Mesendoderm (in vitro differentiated cells): ENCODE results near the gene SLC25A12.

Experiments
- DNase-seq: peaks from one replicate; pipeline ENCODE4 v3.0.0; 2013
- H2AK5ac ChIP-seq: 2 replicates; pipeline ENCODE4 v1.6.1; 2013; ENCODE audit warnings: low read length, inconsistent platforms
- H2BK120ac ChIP-seq: 2 replicates; pipeline ENCODE4 v1.6.1; 2013; ENCODE audit warnings: low read depth, mild to moderate bottlenecking, low read length, moderate library complexity, mixed read lengths
- H2BK15ac ChIP-seq: replicated peaks from 2 replicates; pipeline ENCODE4 v1.6.1; 2013; ENCODE audit warnings: low read depth, mild to moderate bottlenecking, moderate library complexity
- H2BK5ac ChIP-seq: 2 replicates; pipeline ENCODE4 v1.6.1; 2013; ENCODE audit warnings: low read length, inconsistent platforms
- H3K18ac ChIP-seq: 2 replicates; pipeline ENCODE4 v1.6.1; 2013; ENCODE audit warnings: mild to moderate bottlenecking, low read length, mixed read lengths
- H3K23ac ChIP-seq: one replicate; pipeline ENCODE4 v1.6.1; 2013; ENCODE audit warnings: low read length
- H3K27ac ChIP-seq: 2 replicates; pipeline ENCODE4 v1.5.1; 2013; ENCODE audit warnings: low read depth, mild to moderate bottlenecking, inconsistent platforms, low read length, moderate library complexity
- H3K27me3 ChIP-seq: 2 replicates; pipeline ENCODE4 v1.6.1; 2013; ENCODE audit warnings: low read length, control low read depth, mild to moderate bottlenecking, inconsistent platforms; ENCODE audit not compliant: insufficient read depth, poor library complexity
- H3K36me3 ChIP-seq: 2 replicates; pipeline ENCODE4 v1.6.1; 2013; ENCODE audit warnings: low read length, inconsistent platforms; ENCODE audit not compliant: control insufficient read depth, insufficient read depth
- H3K4ac ChIP-seq: one replicate; pipeline ENCODE4 v1.6.1; 2013; ENCODE audit warnings: low read depth, mild to moderate bottlenecking, low read length, moderate library complexity
- H3K4me1 ChIP-seq: 2 replicates; pipeline ENCODE4 v1.6.1; 2013; ENCODE audit warnings: low read depth, low read length, inconsistent platforms; ENCODE audit not compliant: control insufficient read depth
- H3K4me2 ChIP-seq: 2 replicates; pipeline ENCODE4 v1.6.1; 2013; ENCODE audit warnings: low read length
- H3K4me3 ChIP-seq: 2 replicates; pipeline ENCODE4 v1.5.1; 2013; ENCODE audit warnings: mild to moderate bottlenecking, low read length
- H3K56ac ChIP-seq: one replicate; pipeline ENCODE4 v1.6.1; 2013; ENCODE audit warnings: low read length
- H3K79me1 ChIP-seq: 2 replicates; pipeline ENCODE4 v1.6.1; 2013; ENCODE audit warnings: low read length, inconsistent platforms
- H3K79me2 ChIP-seq: 2 replicates; pipeline ENCODE4 v1.6.1; 2013; ENCODE audit warnings: mild to moderate bottlenecking, low read length; ENCODE audit not compliant: control insufficient read depth, insufficient read depth
- H3K9ac ChIP-seq: 2 replicates; pipeline ENCODE4 v1.6.1; 2013; ENCODE audit warnings: low read length, inconsistent platforms
- H4K5ac ChIP-seq: one replicate; pipeline ENCODE4 v1.6.1; 2013; ENCODE audit warnings: low read length
- H4K8ac ChIP-seq: one replicate; pipeline ENCODE4 v1.6.1; 2013; ENCODE audit warnings: low read depth, mild to moderate bottlenecking, control low read depth, low read length, moderate library complexity
- WGBS: extraction: QIAGEN DNeasy Blood & Tissue Kit; methylation state at CpG from one replicate; pipeline ENCODE4 v1.1.7; 2013; ENCODE audit warnings: low lambda C conversion rate, missing lambda C conversion rate; ENCODE audit not compliant: insufficient coverage; ENCODE audit errors: extremely low coverage; 5-methylcytosine and 5-hydroxymethylcytosine counted together

Gene SLC25A12

DNA sequence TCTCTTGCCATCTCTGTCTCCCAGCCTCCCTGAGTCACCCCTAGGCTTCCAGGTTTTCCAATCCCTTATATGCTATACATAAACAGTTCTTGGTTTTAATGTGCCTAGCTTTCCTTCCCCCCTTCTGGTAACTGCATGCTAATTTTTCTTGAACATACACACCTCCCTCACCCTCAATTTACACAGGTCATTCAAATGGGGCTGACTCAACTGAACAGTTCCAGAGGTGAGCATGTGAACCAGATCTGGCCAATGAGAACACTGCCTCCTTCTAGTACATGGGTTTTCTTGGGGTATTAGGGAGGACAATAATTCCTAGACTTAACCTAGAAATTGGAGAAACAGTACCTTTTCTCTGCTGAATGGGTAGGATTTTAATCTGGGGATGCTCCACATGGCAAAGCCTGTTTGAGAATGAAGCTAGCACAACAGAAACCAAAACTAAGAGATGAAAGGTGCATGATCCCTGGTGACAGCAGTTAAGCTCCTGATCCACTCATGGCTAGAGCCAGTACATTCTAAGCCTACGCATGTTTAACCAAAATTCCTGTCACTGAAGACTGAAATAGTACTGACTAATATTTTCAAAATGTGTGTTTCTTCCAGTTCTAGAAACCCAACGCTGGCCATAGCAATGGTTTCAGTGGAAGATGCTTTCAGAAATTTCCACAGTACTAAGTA lies 11.8 kb downstream of the SLC25A12 start:
- no peaks in the 10 kb centered on the region for H3K4me1 ChIP-seq
- H3K79me2 ChIP-seq: no peaks in the 10 kb centered on the region
- H4K8ac ChIP-seq: no peak overlapping the region
- H3K18ac ChIP-seq: no peak overlapping the region
- H4K5ac ChIP-seq: no peak overlapping the region
- no CpG with 5 or more reads among the region's 2 CpGs for WGBS
- H3K27ac ChIP-seq: no peak overlapping the region
- no peaks in the 10 kb centered on the region for H3K36me3 ChIP-seq
- no peak overlapping the region for H3K4me3 ChIP-seq
- no peak overlapping the region for H3K9ac ChIP-seq
- no peak overlapping the region for H3K4me2 ChIP-seq
- no peak overlapping the region for H3K56ac ChIP-seq
- no peak overlapping the region for H2AK5ac ChIP-seq
- H3K4ac ChIP-seq: no peak overlapping the region
- H3K23ac ChIP-seq: no peak overlapping the region
- no peak overlapping the region for H2BK5ac ChIP-seq
- H3K79me1 ChIP-seq: no peaks in the 10 kb centered on the region
- no peak overlapping the region for H2BK120ac ChIP-seq
- no peak for DNase-seq
- H2BK15ac ChIP-seq: no peak overlapping the region
- no peaks in the 10 kb centered on the region for H3K27me3 ChIP-seq

DNA sequence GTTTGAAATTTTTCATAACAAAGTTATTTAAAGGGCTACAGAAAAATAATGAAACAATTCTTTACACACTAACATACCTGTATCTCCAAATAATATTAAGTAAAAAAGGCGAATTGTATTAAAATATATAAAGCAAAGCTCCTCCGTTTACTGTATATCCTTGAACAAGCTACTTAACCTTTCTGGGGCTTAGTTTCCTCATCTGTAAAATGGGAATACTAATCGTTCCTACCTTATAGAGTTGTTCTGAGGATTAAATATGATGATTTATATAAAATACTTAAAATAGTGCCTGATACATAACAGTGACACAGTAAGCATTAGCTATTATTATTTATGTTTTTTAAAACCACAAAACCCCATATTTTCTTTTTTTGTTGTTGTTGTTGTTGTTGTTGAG lies 13.3 kb downstream of the SLC25A12 start:
- H3K27me3 ChIP-seq: no peaks in the 10 kb centered on the region
- WGBS: no CpG with 5 or more reads among the region's 3 CpGs
- no peak for DNase-seq

DNA sequence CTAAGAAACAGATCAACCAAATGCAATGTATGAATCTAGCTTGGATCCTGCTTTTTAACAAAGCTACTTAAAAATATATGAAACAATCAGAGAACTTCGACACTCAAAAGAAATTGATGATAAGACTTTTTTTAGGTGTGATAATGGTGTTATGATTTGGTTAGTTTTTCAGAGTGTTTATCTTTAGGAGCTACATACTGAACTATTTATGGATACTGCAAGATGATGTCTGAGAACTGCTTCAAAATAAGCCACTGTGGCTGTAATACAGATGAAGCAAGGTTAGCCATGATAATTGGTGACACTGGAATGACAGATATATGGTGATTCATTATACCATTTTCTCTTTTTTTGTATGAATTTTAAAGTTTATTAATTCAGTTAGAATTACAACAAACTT lies 14.2 kb downstream of the SLC25A12 start:
- H3K18ac ChIP-seq: no peak overlapping the region
- H2AK5ac ChIP-seq: no peak overlapping the region
- H4K8ac ChIP-seq: no peak overlapping the region
- no peak overlapping the region for H2BK120ac ChIP-seq
- WGBS: no CpG with 5 or more reads among the region's 1 CpG
- H3K4me3 ChIP-seq: no peak overlapping the region
- H2BK15ac ChIP-seq: no peak overlapping the region
- no peak for DNase-seq
- H3K9ac ChIP-seq: no peak overlapping the region
- H3K23ac ChIP-seq: no peak overlapping the region
- no peak overlapping the region for H3K56ac ChIP-seq
- no peak overlapping the region for H3K27ac ChIP-seq
- no peaks in the 10 kb centered on the region for H3K4me1 ChIP-seq
- no peaks in the 10 kb centered on the region for H3K79me2 ChIP-seq
- H3K36me3 ChIP-seq: no peaks in the 10 kb centered on the region
- H3K79me1 ChIP-seq: no peaks in the 10 kb centered on the region
- no peak overlapping the region for H4K5ac ChIP-seq
- no peak overlapping the region for H2BK5ac ChIP-seq
- no peak overlapping the region for H3K4me2 ChIP-seq
- no peak overlapping the region for H3K4ac ChIP-seq
- no peaks in the 10 kb centered on the region for H3K27me3 ChIP-seq

More for the DNA sequence above, 13.3 kb downstream of the SLC25A12 start:
- Histone ChIP-seq H3K9ac (no peak overlapping the region), H3K27ac (no peak overlapping the region), H3K4ac (no peak overlapping the region), H3K56ac (no peak overlapping the region), H2AK5ac (no peak overlapping the region), H2BK5ac (no peak overlapping the region), H4K8ac (no peak overlapping the region), H3K79me1 (no peaks in the 10 kb centered on the region), H4K5ac (no peak overlapping the region), H2BK120ac (no peak overlapping the region), H3K4me3 (no peak overlapping the region), H3K23ac (no peak overlapping the region), H3K4me1 (no peaks in the 10 kb centered on the region), H3K4me2 (no peak overlapping the region), H2BK15ac (no peak overlapping the region), H3K36me3 (no peaks in the 10 kb centered on the region), H3K79me2 (no peaks in the 10 kb centered on the region), H3K18ac (no peak overlapping the region)

DNA sequence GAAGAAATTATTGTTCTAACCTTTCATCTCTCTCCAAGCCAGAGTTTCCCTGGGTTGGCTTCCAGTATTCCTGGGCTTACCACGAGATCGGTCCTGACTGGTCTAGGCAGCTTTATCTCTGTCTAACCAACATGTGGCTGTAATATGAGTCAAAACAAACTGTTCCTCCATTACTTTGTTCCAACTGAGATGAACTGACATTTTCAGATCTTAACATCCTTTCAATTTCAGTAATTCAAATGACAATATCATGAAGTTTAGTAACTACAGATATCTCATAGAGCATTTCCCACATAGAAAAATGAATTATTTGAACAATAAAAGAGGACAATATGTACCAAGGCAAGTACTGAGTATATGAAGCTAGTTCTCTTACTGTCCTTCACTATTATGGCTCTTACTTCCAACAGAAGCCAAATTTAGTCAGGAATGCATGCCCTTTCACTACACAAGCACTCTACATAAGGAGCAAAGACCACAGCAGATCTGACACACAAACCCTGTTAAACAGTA lies 15.5 kb downstream of the SLC25A12 start:
- Histone ChIP-seq H2AK5ac (no peak overlapping the region), H3K36me3 (no peaks in the 10 kb centered on the region), H3K4ac (no peak overlapping the region), H4K5ac (no peak overlapping the region), H2BK5ac (no peak overlapping the region), H3K23ac (no peak overlapping the region), H3K4me3 (no peak overlapping the region), H4K8ac (no peak overlapping the region), H3K9ac (no peak overlapping the region), H3K79me1 (no peaks in the 10 kb centered on the region), H3K56ac (no peak overlapping the region), H3K4me1 (no peaks in the 10 kb centered on the region), H3K79me2 (no peaks in the 10 kb centered on the region), H2BK15ac (no peak overlapping the region), H3K18ac (no peak overlapping the region), H2BK120ac (no peak overlapping the region), H3K4me2 (no peak overlapping the region), H3K27ac (no peak overlapping the region), H3K27me3 (no peaks in the 10 kb centered on the region)
- no CpG with 5 or more reads among the region's 2 CpGs for WGBS
- DNase-seq: no peak

DNA sequence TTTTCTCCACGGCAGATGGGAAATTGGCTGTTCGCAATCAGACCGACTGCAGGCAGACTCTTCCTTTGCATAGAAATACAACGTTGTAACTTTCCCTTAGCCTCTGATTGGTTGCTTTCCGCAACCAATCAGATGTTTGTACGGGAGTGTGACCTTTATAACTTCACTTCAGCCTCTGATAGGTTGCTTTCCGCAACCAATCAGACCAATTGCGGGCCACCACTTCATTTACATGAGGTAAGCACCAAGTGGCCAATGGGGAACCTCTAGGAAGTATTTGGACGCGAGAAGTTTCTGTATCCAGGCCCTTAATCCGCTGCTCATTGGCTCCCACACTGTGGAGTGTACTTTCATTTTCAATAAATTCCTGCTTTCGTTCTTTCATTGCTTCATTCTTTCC lies 19.1 kb downstream of the SLC25A12 start:
- H3K4me1 ChIP-seq: no peaks in the 10 kb centered on the region
- no peak overlapping the region for H3K18ac ChIP-seq
- no peak overlapping the region for H3K23ac ChIP-seq
- no peak overlapping the region for H3K9ac ChIP-seq
- no peak overlapping the region for H2BK120ac ChIP-seq
- no peak overlapping the region for H3K4me3 ChIP-seq
- no peak for DNase-seq
- no peak overlapping the region for H3K4ac ChIP-seq
- H2BK15ac ChIP-seq: no peak overlapping the region
- H3K4me2 ChIP-seq: no peak overlapping the region
- H3K79me1 ChIP-seq: no peaks in the 10 kb centered on the region
- H3K79me2 ChIP-seq: no peaks in the 10 kb centered on the region
- no peak overlapping the region for H2BK5ac ChIP-seq
- H2AK5ac ChIP-seq: no peak overlapping the region
- no peak overlapping the region for H4K5ac ChIP-seq
- no peaks in the 10 kb centered on the region for H3K27me3 ChIP-seq
- H4K8ac ChIP-seq: no peak overlapping the region
- WGBS: no CpG with 5 or more reads among the region's 12 CpGs
- H3K27ac ChIP-seq: no peak overlapping the region
- no peak overlapping the region for H3K56ac ChIP-seq
- H3K36me3 ChIP-seq: no peaks in the 10 kb centered on the region

DNA sequence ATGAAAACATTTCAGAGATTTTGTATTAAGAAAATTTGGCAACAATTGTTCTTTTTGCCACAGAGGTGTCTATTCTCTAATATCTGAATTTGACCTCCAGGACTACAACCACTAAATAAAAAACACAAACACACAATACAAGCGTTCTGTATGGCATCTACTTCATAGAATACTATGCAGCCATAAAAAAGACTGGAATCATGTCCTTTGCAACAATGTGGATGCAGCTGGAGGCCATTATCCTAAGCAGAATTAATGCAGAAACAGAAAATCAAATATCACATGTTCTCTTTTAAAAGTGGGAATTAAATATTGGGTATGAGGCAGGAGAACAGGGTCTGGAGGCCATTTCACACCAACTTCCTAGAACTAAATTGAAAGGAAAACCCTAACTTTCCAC lies 19.5 kb downstream of the SLC25A12 start:
- no peak overlapping the region for H3K9ac ChIP-seq
- no peak overlapping the region for H2BK120ac ChIP-seq
- no peak overlapping the region for H3K27ac ChIP-seq
- H3K18ac ChIP-seq: no peak overlapping the region
- no peak for DNase-seq
- no peaks in the 10 kb centered on the region for H3K79me1 ChIP-seq
- H2AK5ac ChIP-seq: no peak overlapping the region
- H4K8ac ChIP-seq: no peak overlapping the region
- no peaks in the 10 kb centered on the region for H3K79me2 ChIP-seq
- H3K36me3 ChIP-seq: no peaks in the 10 kb centered on the region
- H3K23ac ChIP-seq: no peak overlapping the region
- H3K4ac ChIP-seq: no peak overlapping the region
- no CpG with 5 or more reads among the region's 1 CpG for WGBS
- H3K27me3 ChIP-seq: no peaks in the 10 kb centered on the region
- no peak overlapping the region for H3K56ac ChIP-seq
- no peak overlapping the region for H3K4me3 ChIP-seq
- no peaks in the 10 kb centered on the region for H3K4me1 ChIP-seq
- H2BK5ac ChIP-seq: no peak overlapping the region
- no peak overlapping the region for H3K4me2 ChIP-seq
- no peak overlapping the region for H2BK15ac ChIP-seq
- H4K5ac ChIP-seq: no peak overlapping the region
